ENCODE data around the gene GPX4.

GPX4 gene

GRCh38 chr19:1106841-1107660 is 3.3 kb downstream of the GPX4 start:
- Histone ChIP-seq H4K12ac (ENCODE audit: low read depth, low read length) (peak overlapping the region; percentile 27), H3K9ac (ENCODE audit: low read length) (no peak overlapping the region), H3K36me3 (ENCODE audit: control insufficient read depth in 1 of 2, insufficient read depth in 2 of 2, low read length in 2 of 2) (peaks cover 53 to 57% of the 10 kb centered on the region in 2 experiments), H2BK120ac (ENCODE audit: insufficient read depth, low read length, poor library complexity) (no peak overlapping the region), H3K9me3 (ENCODE audit: insufficient read depth, low read depth, low read length) (no peaks in the 10 kb centered on the region), H4K8ac (ENCODE audit: low read depth, low read length) (no peak overlapping the region), H3K18ac (ENCODE audit: low read length) (no peak overlapping the region), H2BK12ac (ENCODE audit: low read length) (no peak overlapping the region), H3K79me1 (ENCODE audit: low read length) (peaks cover 17% of the 10 kb centered on the region), H3K27me3 (ENCODE audit: insufficient read depth, low read length) (no peaks in the 10 kb centered on the region), H3K4me2 (ENCODE audit: low read length) (no peak overlapping the region), H3K27ac (ENCODE audit: low read depth, low read length) (no peak overlapping the region), H3K4ac (ENCODE audit: low read depth, low read length) (no peak overlapping the region), H3K4me1 (ENCODE audit: control insufficient read depth in 1 of 2, insufficient read depth in 2 of 2, low read length in 2 of 2) (peaks cover 16 to 17% of the 10 kb centered on the region in 2 experiments), H3K4me3 (ENCODE audit: low read depth, low read length) (no peak overlapping the region), H3K14ac (ENCODE audit: low read length) (no peak overlapping the region), H4K91ac (ENCODE audit: low read depth, low read length) (no peak overlapping the region), H3K23ac (ENCODE audit: low read length) (no peak overlapping the region), H3K79me2 (ENCODE audit: control insufficient read depth, insufficient read depth, low read length, poor library complexity) (peaks cover 9% of the 10 kb centered on the region), H2AFZ (ENCODE audit: insufficient read depth, low read length, poor library complexity) (no peak overlapping the region), H2BK5ac (ENCODE audit: low read depth, low read length, poor library complexity) (no peak overlapping the region), H2AK5ac (ENCODE audit: low read length) (no peak overlapping the region)
- peak in 1 of 2 donors; percentile 38 for DNase-seq
- no CpG with 5 or more reads among the region's 17 CpGs for WGBS (ENCODE audit: extremely low coverage, insufficient coverage, insufficient read length)

GRCh38 chr19:1107661-1108261 is 4.0 kb downstream of the GPX4 start:
- Histone ChIP-seq H3K14ac (ENCODE audit: low read length) (no peak overlapping the region), H2BK5ac (ENCODE audit: low read depth, low read length, poor library complexity) (no peak overlapping the region), H3K9me3 (ENCODE audit: insufficient read depth, low read depth, low read length) (no peaks in the 10 kb centered on the region), H4K12ac (ENCODE audit: low read depth, low read length) (no peak overlapping the region), H3K4me3 (ENCODE audit: low read depth, low read length) (no peak overlapping the region), H2AFZ (ENCODE audit: insufficient read depth, low read length, poor library complexity) (no peak overlapping the region), H3K4ac (ENCODE audit: low read depth, low read length) (no peak overlapping the region), H3K18ac (ENCODE audit: low read length) (no peak overlapping the region), H3K23ac (ENCODE audit: low read length) (no peak overlapping the region), H3K27ac (ENCODE audit: low read depth, low read length) (no peak overlapping the region), H2BK12ac (ENCODE audit: low read length) (no peak overlapping the region), H3K4me2 (ENCODE audit: low read length) (no peak overlapping the region), H3K27me3 (ENCODE audit: insufficient read depth, low read length) (no peaks in the 10 kb centered on the region), H3K79me1 (ENCODE audit: low read length) (peaks cover 13% of the 10 kb centered on the region), H4K91ac (ENCODE audit: low read depth, low read length) (no peak overlapping the region), H2BK120ac (ENCODE audit: insufficient read depth, low read length, poor library complexity) (no peak overlapping the region), H3K79me2 (ENCODE audit: control insufficient read depth, insufficient read depth, low read length, poor library complexity) (peaks cover 9% of the 10 kb centered on the region), H4K8ac (ENCODE audit: low read depth, low read length) (no peak overlapping the region), H3K9ac (ENCODE audit: low read length) (no peak overlapping the region), H3K4me1 (ENCODE audit: control insufficient read depth in 1 of 2, insufficient read depth in 2 of 2, low read length in 2 of 2) (peaks cover 11 to 15% of the 10 kb centered on the region in 2 experiments), H2AK5ac (ENCODE audit: low read length) (no peak overlapping the region), H3K36me3 (ENCODE audit: control insufficient read depth in 1 of 2, insufficient read depth in 2 of 2, low read length in 2 of 2) (peaks cover 58 to 63% of the 10 kb centered on the region in 2 experiments)
- DNase-seq = no peak
- no CpG with 5 or more reads among the region's 25 CpGs for WGBS (ENCODE audit: extremely low coverage, insufficient coverage, insufficient read length)

- Histone ChIP-seq H3K9me3 (ENCODE audit: insufficient read depth, low read depth, low read length) (no peaks in the 10 kb centered on the region), H3K9ac (ENCODE audit: low read length) (no peak overlapping the region), H4K91ac (ENCODE audit: low read depth, low read length) (no peak overlapping the region), H2AFZ (ENCODE audit: insufficient read depth, low read length, poor library complexity) (no peak overlapping the region), H3K4ac (ENCODE audit: low read depth, low read length) (no peak overlapping the region), H3K36me3 (ENCODE audit: control insufficient read depth in 1 of 2, insufficient read depth in 2 of 2, low read length in 2 of 2) (peaks cover 60 to 65% of the 10 kb centered on the region in 2 experiments), H3K14ac (ENCODE audit: low read length) (no peak overlapping the region), H4K8ac (ENCODE audit: low read depth, low read length) (no peak overlapping the region), H3K27ac (ENCODE audit: low read depth, low read length) (no peak overlapping the region), H3K27me3 (ENCODE audit: insufficient read depth, low read length) (no peaks in the 10 kb centered on the region), H3K23ac (ENCODE audit: low read length) (no peak overlapping the region), H3K79me2 (ENCODE audit: control insufficient read depth, insufficient read depth, low read length, poor library complexity) (peaks cover 9% of the 10 kb centered on the region), H3K4me1 (ENCODE audit: control insufficient read depth in 1 of 2, insufficient read depth in 2 of 2, low read length in 2 of 2) (peaks cover 7 to 12% of the 10 kb centered on the region in 2 experiments), H2BK5ac (ENCODE audit: low read depth, low read length, poor library complexity) (no peak overlapping the region), H3K4me3 (ENCODE audit: low read depth, low read length) (no peak overlapping the region), H4K12ac (ENCODE audit: low read depth, low read length) (no peak overlapping the region), H3K18ac (ENCODE audit: low read length) (no peak overlapping the region), H3K79me1 (ENCODE audit: low read length) (peaks cover 9% of the 10 kb centered on the region), H2AK5ac (ENCODE audit: low read length) (no peak overlapping the region), H2BK120ac (ENCODE audit: insufficient read depth, low read length, poor library complexity) (no peak overlapping the region), H2BK12ac (ENCODE audit: low read length) (no peak overlapping the region), H3K4me2 (ENCODE audit: low read length) (no peak overlapping the region)
- WGBS (ENCODE audit: extremely low coverage, insufficient coverage, insufficient read length) = no CpG with 5 or more reads among the region's 89 CpGs
- DNase-seq = peak in 1 of 2 donors; percentile 44
Measured at GRCh38 chr19:1108291-1109031, 4.7 kb downstream of the GPX4 start.

- H4K91ac ChIP-seq (ENCODE audit: low read depth, low read length) = no peak overlapping the region
- H2AFZ ChIP-seq (ENCODE audit: insufficient read depth, low read length, poor library complexity) = no peak overlapping the region
- H3K4me2 ChIP-seq (ENCODE audit: low read length) = no peak overlapping the region
- no peak overlapping the region for H3K14ac ChIP-seq (ENCODE audit: low read length)
- no peak overlapping the region for H2BK5ac ChIP-seq (ENCODE audit: low read depth, low read length, poor library complexity)
- no peak overlapping the region for H4K12ac ChIP-seq (ENCODE audit: low read depth, low read length)
- H2BK120ac ChIP-seq (ENCODE audit: insufficient read depth, low read length, poor library complexity) = no peak overlapping the region
- H3K4me1 ChIP-seq (ENCODE audit: control insufficient read depth in 1 of 2, insufficient read depth in 2 of 2, low read length in 2 of 2) = peaks cover 13 to 16% of the 10 kb centered on the region in 2 experiments
- no peaks in the 10 kb centered on the region for H3K27me3 ChIP-seq (ENCODE audit: insufficient read depth, low read length)
- H3K36me3 ChIP-seq (ENCODE audit: control insufficient read depth in 1 of 2, insufficient read depth in 2 of 2, low read length in 2 of 2) = peaks cover 64 to 69% of the 10 kb centered on the region in 2 experiments
- H3K18ac ChIP-seq (ENCODE audit: low read length) = no peak overlapping the region
- no peak overlapping the region for H2BK12ac ChIP-seq (ENCODE audit: low read length)
- H3K9me3 ChIP-seq (ENCODE audit: insufficient read depth, low read depth, low read length) = no peaks in the 10 kb centered on the region
- no peak overlapping the region for H4K8ac ChIP-seq (ENCODE audit: low read depth, low read length)
- no peak overlapping the region for H3K23ac ChIP-seq (ENCODE audit: low read length)
- H3K4me3 ChIP-seq (ENCODE audit: low read depth, low read length) = no peak overlapping the region
- peaks cover 10% of the 10 kb centered on the region for H3K79me1 ChIP-seq (ENCODE audit: low read length)
- no peak overlapping the region for H2AK5ac ChIP-seq (ENCODE audit: low read length)
- H3K4ac ChIP-seq (ENCODE audit: low read depth, low read length) = no peak overlapping the region
- no CpG with 5 or more reads among the region's 48 CpGs for WGBS (ENCODE audit: extremely low coverage, insufficient coverage, insufficient read length)
- no peak overlapping the region for H3K27ac ChIP-seq (ENCODE audit: low read depth, low read length)
- H3K79me2 ChIP-seq (ENCODE audit: control insufficient read depth, insufficient read depth, low read length, poor library complexity) = peaks cover 7% of the 10 kb centered on the region
- peak in 1 of 2 donors; percentile 68 for DNase-seq
- no peak overlapping the region for H3K9ac ChIP-seq (ENCODE audit: low read length)
Measured at GRCh38 chr19:1109032-1109551, 5.3 kb downstream of the GPX4 start.
